ENCODE results near the gene PPARG.

The PPARG gene

DNA sequence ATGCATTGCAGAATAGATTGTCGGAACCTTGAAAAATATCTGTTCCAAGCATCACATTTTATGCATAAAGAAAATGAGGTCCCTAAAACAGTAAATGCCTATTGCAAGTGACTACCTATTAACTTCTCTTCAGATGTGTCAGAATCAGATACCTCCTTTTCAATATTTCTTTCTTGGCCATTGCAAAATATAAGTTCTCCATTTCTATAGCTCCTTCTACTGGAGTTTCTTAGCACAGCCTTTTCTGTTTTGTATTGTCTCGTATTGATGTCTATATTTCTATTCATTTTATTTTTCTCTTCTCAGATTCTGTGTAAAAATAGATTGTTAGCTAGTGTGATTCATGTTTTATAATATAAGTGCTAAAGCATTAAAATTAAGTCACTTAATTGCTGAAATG lies 63.4 kb downstream of the PPARG start:
- TF ChIP-seq POLR2A (IDR thresholded peaks at IDR 0.05; ENCODE audit: low read depth, low read length) (no peak), POLR2AphosphoS5 (IDR thresholded peaks at IDR 0.05; ENCODE audit: low read depth, low read length) (no peak), TAF1 (IDR thresholded peaks at IDR 0.05; ENCODE audit: borderline replicate concordance, low read depth, low read length) (no peak)
- FAIRE-seq (no peak), DNase-seq (ENCODE audit: insufficient read length) (no peak)

- TF ChIP-seq POLR2A (IDR thresholded peaks at IDR 0.05; ENCODE audit: low read depth, low read length): no peak
- no peak for TF ChIP-seq POLR2AphosphoS5 (IDR thresholded peaks at IDR 0.05; ENCODE audit: low read depth, low read length)
- TF ChIP-seq TAF1 (IDR thresholded peaks at IDR 0.05; ENCODE audit: borderline replicate concordance, low read depth, low read length): no peak
- DNase-seq (ENCODE audit: insufficient read length) (no peak), FAIRE-seq (no peak)
Measured at GRCh38 chr3:12352755-12353154, 63.9 kb downstream of the PPARG start.

- DNase-seq (ENCODE audit: insufficient read length) (no peak), FAIRE-seq (no peak)
- TF ChIP-seq TAF1 (IDR thresholded peaks at IDR 0.05; ENCODE audit: borderline replicate concordance, low read depth, low read length) (no peak), POLR2A (IDR thresholded peaks at IDR 0.05; ENCODE audit: low read depth, low read length) (no peak), POLR2AphosphoS5 (IDR thresholded peaks at IDR 0.05; ENCODE audit: low read depth, low read length) (no peak)
Measured at GRCh38 chr3:12353796-12354525, 65.1 kb downstream of the PPARG start.

- FAIRE-seq (no peak), DNase-seq (ENCODE audit: insufficient read length) (no peak)
- TF ChIP-seq TAF1 (IDR thresholded peaks at IDR 0.05; ENCODE audit: borderline replicate concordance, low read depth, low read length): no peak
Measured at GRCh38 chr3:12356175-12356574, 67.3 kb downstream of the PPARG start.

DNA sequence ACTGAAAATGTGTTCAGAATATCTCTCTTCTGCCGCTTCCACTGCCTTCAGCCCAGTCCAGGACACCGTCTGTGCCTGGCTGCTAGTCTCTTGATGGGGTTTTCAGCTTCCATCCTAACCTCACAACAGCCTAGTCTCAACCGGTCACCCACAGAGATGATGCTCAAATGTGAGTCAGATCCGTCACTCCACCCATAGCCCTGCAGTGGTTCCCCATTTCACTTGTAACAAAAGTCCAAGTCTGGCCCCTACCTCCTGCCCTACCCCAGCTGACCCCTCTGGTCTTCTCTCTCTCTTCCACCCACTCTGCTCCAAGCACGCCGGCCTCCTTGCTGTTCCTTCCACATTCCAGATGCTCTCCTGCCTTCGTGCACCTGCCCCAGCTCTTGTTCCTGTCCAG lies 68.1 kb downstream of the PPARG start:
- TF ChIP-seq POLR2AphosphoS5 (IDR thresholded peaks at IDR 0.05; ENCODE audit: low read depth, low read length) (no peak), TAF1 (IDR thresholded peaks at IDR 0.05; ENCODE audit: borderline replicate concordance, low read depth, low read length) (no peak), POLR2A (IDR thresholded peaks at IDR 0.05; ENCODE audit: low read depth, low read length) (no peak)
- FAIRE-seq (no peak), DNase-seq (ENCODE audit: insufficient read length) (no peak)

DNA sequence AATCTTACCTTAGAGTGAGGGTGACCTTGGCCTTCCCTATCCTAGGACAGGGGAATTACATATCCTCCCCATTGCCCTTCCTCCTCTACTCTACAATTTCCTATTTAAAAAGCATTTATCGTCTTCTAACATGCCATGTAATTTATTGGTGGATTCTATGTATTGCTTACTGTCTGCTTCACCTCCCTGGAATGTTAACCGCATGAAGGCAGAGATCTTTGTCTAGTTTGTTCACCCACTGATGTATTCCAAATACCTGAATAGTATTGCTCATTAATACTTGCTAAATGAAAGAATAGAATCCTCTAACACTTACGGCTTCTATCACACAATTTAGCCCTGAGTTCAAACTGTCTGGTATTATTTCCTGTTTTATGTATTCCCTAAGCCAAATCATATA lies 68.6 kb downstream of the PPARG start:
- DNase-seq (ENCODE audit: insufficient read length) (no peak), FAIRE-seq (no peak)
- TF ChIP-seq POLR2AphosphoS5 (IDR thresholded peaks at IDR 0.05; ENCODE audit: low read depth, low read length) (no peak), TAF1 (IDR thresholded peaks at IDR 0.05; ENCODE audit: borderline replicate concordance, low read depth, low read length) (no peak), POLR2A (IDR thresholded peaks at IDR 0.05; ENCODE audit: low read depth, low read length) (no peak)

DNA sequence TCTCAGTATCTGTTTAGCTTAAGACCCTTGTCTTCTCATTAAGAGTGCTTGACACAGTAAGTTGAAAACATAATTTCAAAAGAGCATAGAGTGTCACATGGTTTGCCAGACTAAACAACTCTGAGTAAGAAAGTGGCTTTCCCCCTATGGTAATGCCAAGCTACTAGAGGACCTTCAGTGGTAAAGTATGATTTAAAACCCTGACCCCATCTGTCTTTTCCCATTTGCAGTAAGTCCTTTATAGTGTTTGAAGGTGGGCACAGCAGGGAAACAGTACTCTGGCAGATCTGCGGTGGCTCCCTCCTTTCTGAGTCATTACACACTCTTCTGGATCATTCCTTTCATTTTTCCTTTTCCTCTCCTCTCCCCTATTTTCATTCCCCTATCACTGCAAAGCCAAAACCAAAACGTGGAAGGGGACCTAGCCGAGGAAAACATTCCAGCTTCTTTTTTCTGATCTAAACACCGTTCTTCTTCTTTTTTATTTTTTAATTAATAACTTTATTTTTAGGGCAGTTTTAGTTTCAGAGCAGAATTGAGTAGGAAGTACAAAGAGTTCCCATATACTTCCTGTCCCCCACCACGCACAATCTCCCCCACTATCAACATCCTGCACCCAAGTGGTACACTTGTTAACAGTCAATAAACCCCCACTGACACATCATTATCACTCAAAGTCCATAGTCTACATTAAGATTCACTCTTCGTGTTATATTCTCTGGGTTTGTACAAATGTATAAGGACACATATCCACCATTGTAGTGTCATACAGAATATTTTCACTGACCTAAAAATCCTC lies 74.7 kb downstream of the PPARG start:
- FAIRE-seq (no peak), DNase-seq (ENCODE audit: insufficient read length) (no peak)
- TF ChIP-seq POLR2AphosphoS5 (IDR thresholded peaks at IDR 0.05; ENCODE audit: low read depth, low read length): no peak
- no peak for TF ChIP-seq TAF1 (IDR thresholded peaks at IDR 0.05; ENCODE audit: borderline replicate concordance, low read depth, low read length)
- no peak for TF ChIP-seq POLR2A (IDR thresholded peaks at IDR 0.05; ENCODE audit: low read depth, low read length)

DNA sequence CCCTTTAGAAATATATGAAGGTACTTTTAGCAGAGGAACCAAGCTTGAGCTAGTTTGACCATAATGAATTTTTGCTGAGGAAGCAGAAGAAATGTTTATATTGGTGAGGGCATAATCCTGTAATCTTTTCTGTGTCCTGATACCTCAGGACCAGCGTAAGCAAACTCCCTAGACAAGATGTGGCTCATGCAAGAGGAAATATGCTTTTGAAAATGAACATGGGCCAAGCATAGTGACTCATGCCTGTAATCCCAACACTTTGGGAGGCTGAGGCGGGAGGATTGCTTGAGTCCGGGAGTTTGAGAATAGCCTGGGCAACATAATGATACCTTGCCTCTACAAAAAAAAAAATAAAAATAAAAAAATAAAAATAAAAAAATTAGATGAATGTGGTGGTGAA lies 78.5 kb downstream of the PPARG start:
- no peak for TF ChIP-seq POLR2AphosphoS5 (IDR thresholded peaks at IDR 0.05; ENCODE audit: low read depth, low read length)
- no peak for TF ChIP-seq TAF1 (IDR thresholded peaks at IDR 0.05; ENCODE audit: borderline replicate concordance, low read depth, low read length)
- TF ChIP-seq POLR2A (IDR thresholded peaks at IDR 0.05; ENCODE audit: low read depth, low read length): no peak
- no peak for DNase-seq (ENCODE audit: insufficient read length)
- no peak for FAIRE-seq

DNA sequence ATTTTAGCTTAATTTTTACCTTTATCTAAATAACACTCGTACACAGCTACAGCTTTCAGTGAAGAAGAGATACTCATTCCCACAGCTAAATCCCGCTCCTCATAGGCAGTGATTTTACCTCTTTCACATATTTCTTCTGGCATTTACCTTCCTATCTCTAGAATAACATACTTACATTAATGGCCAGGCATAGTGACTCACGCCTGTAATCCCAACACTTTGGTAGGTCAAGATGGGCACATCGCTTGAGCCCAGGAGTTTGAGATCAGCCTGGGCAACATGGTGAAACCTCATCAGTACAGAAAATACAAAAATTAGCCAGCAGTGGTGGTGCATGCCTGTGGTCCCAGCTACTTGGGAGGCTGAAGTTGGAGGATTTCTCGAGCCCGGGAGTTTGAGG lies 80.2 kb downstream of the PPARG start:
- no peak for FAIRE-seq
- TF ChIP-seq POLR2AphosphoS5 (IDR thresholded peaks at IDR 0.05; ENCODE audit: low read depth, low read length): no peak
- TF ChIP-seq TAF1 (IDR thresholded peaks at IDR 0.05; ENCODE audit: borderline replicate concordance, low read depth, low read length): no peak
- no peak for TF ChIP-seq POLR2A (IDR thresholded peaks at IDR 0.05; ENCODE audit: low read depth, low read length)
- no peak for DNase-seq (ENCODE audit: insufficient read length)

DNA sequence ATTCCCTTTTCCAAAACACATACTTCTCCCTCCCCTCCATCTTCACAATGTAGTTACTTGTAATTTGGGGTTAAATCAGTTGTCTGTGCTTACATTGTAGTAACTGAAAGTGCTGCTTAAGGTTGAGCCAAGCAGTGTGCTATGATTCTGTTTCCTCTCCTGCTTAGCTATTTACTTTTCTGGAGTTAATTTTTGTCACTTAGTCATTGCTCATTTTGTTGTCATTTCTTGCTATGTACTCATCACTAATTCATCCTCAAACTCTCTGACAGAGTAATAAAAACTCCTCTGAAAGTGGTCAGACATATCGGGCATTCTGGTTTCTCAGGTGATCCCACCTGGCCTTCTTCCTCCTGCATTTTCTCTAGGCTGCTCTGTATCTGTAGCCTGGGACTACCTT lies 80.7 kb downstream of the PPARG start:
- TF ChIP-seq POLR2AphosphoS5 (IDR thresholded peaks at IDR 0.05; ENCODE audit: low read depth, low read length): no peak
- no peak for TF ChIP-seq POLR2A (IDR thresholded peaks at IDR 0.05; ENCODE audit: low read depth, low read length)
- no peak for TF ChIP-seq TAF1 (IDR thresholded peaks at IDR 0.05; ENCODE audit: borderline replicate concordance, low read depth, low read length)
- DNase-seq (ENCODE audit: insufficient read length) (no peak), FAIRE-seq (no peak)

- DNase-seq (ENCODE audit: insufficient read length) (no peak), FAIRE-seq (no peak)
- no peak for TF ChIP-seq POLR2AphosphoS5 (IDR thresholded peaks at IDR 0.05; ENCODE audit: low read depth, low read length)
- no peak for TF ChIP-seq TAF1 (IDR thresholded peaks at IDR 0.05; ENCODE audit: borderline replicate concordance, low read depth, low read length)
- TF ChIP-seq POLR2A (IDR thresholded peaks at IDR 0.05; ENCODE audit: low read depth, low read length): no peak
Measured at GRCh38 chr3:12370758-12371157, 81.9 kb downstream of the PPARG start.

GRCh38 chr3:12371525-12372140 lies 82.8 kb downstream of the PPARG start:
- no peak for DNase-seq (ENCODE audit: insufficient read length)
- TF ChIP-seq POLR2AphosphoS5 (IDR thresholded peaks at IDR 0.05; ENCODE audit: low read depth, low read length) (no peak), TAF1 (IDR thresholded peaks at IDR 0.05; ENCODE audit: borderline replicate concordance, low read depth, low read length) (no peak), POLR2A (IDR thresholded peaks at IDR 0.05; ENCODE audit: low read depth, low read length) (no peak)
- FAIRE-seq: no peak
